Measurements from ENCODE around the gene D2HGDH.

D2HGDH gene

DNA sequence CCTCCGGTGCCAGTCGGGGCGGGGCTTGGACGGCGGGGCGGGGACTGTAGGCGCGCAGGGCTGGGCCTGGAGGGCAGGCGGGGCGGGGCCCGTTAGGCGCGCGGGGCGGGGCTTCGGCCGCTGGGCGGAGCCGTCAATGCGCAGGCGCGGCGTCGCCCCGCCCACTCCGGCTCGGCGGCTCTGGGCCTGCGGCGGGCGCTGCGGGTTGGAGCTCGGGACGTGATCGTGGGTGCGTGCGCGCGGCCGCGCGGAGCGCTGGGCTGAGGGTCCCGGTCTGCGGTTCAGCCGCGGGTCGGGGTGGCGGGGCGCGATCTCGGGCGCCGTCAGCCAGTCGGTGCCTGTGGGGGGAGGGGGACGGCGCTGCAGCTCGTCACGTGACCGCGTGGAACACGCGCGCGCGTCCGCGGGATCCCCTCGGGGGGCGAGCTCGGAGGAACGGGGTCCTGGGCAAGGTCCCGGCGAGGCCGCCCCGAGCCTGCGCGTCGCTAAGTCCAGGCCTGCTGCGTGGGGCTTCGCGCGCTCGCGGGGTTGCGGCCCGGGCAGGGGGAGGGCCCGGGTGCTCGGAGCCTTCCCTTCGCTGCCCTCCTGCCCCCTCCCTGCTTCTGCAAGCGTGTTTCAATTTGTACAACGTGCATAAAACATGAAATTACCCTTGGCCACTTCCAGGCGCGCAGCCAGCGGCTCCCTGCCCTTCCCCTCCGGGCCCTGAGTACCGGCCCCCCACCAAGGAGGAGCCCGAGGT lies at the start of gene D2HGDH:
Gene D2HGDH (plus strand): TSS at position 164 of the 742 bp plus-strand sequence. CDS start 595 bp downstream, outside the sequence.
- DNase-seq: peak; percentile 88

DNA sequence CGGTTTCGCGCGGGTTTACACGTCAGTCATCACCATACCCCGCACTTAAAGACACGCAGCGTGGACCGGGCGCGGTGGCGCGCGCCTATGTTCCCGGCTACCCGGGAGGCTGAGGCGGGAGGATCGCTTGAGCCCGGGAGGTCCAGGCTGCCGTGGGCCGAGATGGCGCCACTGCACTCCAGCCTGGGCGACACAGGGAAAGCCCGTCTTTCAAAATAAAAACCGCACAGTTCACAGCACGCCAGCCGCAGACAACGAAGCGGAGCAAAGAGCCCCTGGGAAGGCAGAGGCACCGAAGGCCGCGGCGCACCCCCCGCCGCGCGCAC lies 48.1 kb upstream of the D2HGDH start:
- DNase-seq: no peak

DNA sequence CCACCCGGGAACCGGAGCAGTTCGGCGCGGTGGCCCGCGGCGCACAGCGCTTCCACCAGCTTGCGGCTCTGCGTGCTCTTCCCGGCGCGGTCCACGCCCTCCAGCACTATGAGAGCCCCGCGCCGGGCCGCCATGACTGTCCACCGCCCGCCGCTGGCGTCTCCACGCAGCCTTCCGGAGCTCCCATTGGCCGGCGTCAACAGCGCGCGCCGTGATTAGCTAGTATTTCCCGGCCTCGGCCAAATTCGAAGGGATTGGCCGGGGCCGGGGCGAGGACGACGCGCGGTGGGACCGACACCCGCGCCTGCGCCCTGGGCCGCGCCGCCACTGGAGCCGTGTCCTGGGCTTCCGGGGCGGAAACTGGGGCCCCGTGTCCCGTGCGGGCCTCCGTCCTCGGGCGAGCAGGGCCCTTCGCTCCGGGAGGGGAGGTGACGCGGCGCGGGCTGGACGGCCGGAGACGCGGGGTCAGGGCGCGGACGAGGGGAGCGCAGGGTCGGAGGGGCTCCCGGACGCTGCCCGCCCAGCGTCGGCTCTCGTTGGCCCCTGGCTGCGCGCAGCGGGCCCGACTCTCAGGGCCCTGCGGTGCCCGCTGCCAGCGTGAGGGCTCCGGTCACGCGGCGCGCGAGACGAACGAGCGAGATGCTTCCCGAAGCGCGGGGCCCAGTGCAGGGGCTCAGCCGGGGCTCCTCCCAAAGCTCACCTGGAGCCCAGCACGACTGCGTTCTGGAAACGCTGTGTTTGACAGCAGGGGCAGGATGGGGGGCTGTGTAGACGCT lies 47.6 kb upstream of the D2HGDH start, which contains the start of gene DTYMK:
Gene DTYMK (minus strand): TSS at position 166 of the 776 bp plus-strand sequence. CDS start 32 bp downstream, at position 134.
- peak; percentile 92 for DNase-seq

DNA sequence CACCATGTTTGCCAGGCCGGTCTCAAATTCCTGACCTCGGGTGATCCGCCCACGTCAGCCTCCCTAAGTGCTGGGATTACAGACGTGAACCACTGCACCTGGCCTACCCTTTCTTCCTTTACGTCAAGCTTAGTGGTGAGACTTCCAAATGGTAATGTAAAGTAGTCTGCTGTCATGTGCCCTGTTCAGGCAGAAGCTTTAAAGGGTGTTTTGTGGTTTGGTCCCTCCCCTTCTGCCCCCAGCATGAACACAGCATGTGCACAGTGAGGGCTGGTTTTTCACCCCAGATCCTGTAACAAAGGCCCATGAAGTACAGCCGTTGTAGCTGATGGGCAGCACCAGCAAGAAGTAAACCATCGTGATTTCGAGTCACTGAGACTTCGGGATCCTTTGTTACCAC lies 45.1 kb upstream of the D2HGDH start:
- no peak for DNase-seq

DNA sequence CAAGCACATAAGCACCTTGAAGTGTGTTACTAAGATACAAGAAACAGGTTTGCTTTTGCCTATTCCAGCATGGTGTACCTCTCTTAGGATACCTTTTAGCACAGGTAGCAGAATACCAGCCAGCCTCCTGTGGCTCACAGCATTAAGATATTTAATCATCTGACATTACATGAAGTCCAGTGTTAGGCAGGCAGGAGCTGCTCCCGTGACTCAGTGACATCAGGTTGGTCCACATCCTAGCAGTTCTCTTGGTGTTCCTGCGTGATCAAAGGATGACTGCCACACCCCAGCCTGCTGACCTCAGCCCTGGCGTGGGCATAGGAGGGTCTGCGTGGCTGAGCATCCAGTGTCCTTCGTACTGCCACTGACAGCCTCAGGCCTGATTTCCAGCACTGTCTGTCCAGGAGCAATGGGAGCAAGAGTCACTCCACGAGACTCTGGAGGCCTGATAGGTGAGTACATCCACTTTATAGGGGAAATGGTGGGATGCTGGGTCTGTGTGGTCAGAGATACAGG lies 44.2 kb upstream of the D2HGDH start:
- DNase-seq: no peak

DNA sequence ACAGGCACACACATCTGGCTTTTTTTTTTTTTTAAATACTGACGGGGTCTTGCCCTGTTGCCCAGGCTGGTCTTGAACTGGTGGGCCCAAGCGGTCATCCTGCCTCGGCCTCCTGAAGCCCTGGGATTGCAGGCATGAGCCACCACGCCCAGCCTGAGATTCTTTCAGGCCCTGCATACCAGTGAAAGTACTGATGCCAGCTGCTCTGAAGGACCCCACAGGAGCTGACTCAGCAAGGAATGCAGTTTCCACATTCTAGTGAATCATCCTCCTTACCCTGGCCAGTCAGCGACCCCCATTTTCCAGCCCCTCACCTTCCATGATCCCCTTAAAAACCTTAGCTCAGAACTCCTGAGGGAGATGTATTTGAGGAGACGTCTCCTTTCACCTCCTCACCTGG lies 42.0 kb upstream of the D2HGDH start:
- no peak for DNase-seq

DNA sequence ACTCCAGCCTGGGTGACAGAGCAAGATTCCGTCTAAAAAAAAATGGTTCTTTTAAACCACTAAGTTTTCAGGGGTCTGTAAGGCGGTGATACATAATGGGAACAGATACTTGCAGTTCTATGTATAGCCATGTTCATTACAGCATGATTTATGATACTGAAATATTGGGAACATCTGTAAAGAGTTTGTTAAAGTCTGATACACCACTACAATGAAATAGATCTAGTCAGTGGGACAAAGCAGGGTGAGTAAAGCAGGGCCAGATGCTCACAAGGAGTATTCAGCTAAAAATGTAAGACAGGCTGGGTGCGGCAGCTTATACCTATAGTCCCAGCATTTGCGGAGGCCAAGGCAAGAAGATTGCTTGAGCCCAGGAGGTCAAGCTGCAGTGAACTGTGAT lies 38.8 kb upstream of the D2HGDH start:
- no peak for DNase-seq

DNA sequence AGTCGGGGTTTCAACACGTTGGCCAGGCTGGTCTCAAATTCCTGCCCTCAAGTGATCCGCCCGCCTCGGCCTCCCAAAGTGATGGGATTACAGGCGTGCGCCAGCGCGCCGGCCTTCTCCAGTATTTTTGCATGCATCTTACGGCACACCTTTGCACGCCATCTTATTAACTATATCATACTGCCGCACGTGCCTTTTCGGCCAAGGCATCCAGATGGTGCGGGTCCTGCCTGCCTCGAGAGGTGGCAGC lies 33.4 kb upstream of the D2HGDH start:
- no peak for DNase-seq

DNA sequence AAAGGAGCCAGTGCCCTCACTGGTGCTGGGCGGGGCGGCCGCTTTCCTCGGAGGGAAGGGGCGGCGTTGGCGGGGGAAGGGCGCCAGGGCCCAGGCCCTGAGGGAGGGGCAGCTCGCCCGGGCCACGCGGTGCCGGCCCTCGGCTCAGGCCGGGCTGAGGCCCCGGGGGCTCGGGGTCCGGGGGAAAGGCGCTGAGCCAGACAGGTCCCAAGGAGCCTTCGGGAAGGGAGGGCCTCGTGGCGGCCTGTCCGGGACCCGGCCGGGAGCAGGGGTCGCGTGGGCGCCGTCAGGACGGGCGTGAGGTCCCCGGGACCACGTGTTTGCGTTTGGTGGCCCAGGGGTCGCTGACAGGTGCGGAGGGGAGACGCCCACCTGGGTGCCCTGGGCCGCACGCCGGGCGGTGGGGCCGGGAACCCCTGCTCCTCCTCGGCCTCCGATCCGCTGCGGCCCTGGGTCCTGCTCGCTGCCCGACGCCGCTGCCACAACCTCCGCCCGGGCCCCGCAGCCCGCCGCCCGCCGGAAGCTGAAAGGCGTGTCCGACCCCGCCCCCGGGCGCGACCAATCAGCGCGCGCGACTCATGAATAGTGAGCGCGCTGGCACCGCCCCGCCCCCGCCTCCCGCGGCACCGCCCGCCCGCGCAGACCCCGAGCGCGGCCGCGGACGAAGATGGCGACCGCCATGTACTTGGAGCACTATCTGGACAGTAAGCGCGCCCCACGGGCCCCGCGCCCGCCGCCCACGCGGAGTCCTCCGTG lies 32.9 kb upstream of the D2HGDH start, which contains the start of gene ING5:
Gene ING5 (plus strand): TSS at position 641 of the 756 bp plus-strand sequence. CDS start 27 bp downstream, at position 668.
- DNase-seq: peak; percentile 93

DNA sequence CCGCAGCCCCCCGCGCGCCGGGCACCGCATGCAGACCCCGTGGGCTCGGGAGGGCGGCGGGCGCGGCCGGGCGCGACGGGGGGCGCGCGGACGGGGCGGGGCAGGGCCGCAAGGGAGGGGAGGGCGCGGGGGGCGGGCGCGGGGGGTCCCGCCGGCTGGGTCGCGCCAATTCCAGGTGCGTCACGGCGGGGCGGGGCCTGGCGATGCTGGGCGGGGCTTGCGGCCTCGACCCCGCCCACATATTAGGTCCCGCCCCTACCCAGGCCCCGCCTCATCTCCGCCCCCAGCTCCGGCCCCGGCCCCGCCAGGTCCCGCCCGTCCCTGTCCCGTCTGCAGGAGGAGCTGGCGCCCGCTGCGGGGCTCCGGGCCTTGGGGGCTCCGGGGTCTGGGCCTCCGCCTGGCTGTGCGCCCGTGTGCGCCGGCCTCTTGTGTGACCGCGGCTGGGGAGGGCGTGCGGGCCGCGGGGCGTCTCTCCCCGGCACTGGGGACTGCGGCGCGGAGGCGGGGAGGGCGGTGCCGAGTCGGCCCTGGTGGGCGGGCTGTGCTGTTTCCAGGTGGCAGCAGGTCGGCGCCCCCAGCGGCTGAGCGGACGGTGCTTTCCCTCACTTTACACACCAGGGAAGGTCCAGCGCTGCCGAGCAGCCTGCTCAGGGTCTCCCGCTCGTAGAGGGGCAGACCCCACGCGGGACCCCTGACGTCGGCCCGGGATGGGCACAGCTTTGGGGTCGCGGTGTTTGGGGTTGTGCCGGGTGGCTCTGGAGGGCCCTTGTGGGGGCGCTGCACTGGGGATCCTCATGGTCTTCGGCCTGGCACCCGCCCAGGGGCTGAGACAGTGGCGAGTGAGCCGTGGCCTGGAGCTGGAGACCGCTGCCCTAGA lies 32.0 kb upstream of the D2HGDH start:
- peak; percentile 81 for DNase-seq

DNA sequence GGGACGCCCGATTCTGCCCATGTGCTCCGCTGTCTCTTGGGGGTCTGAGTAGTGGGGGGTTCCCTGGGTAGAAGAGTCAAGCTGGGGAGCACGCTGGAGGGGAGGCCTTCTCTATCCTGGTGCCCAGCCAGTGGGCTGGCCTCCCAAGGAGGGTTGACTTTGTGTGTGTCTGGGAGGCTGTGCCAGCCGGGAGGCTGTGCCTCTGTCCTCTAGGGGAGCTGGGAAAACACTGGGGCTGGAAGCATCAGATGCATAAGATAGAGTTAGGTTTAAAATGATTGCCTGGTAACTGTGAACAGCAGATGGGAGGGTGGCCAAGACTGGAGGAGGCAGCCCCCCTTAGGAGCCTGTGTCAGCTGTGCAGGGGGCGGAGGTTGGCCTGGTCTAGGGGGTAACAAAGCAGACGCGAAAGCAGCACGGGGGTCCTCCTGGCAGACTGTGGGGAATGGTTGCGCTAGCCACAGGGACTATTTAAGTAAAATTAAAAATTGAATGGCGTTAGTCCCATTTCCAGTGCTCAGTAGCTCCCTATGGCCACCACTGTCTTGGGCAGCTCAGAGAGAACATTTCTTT lies 31.3 kb upstream of the D2HGDH start:
- DNase-seq: no peak

DNA sequence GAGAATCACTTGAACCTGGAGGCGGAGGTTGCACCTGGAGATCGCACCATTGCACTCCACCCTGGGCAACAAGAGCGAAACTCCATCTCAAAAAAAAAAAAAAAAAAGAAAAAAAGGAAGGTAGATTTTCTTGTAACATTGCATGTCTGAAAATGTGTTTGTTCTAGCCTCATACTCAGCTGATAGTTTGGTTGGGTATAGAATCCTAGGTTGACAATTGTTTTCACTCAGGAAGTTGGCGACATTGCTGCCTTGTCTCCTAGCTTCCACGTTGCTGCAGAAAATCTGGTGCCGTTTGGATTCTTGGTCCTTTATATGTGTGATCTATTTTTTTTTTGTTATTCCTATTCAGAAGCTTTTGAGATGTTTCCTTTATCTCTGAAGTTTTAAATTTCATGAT lies 27.9 kb upstream of the D2HGDH start:
- DNase-seq: no peak

DNA sequence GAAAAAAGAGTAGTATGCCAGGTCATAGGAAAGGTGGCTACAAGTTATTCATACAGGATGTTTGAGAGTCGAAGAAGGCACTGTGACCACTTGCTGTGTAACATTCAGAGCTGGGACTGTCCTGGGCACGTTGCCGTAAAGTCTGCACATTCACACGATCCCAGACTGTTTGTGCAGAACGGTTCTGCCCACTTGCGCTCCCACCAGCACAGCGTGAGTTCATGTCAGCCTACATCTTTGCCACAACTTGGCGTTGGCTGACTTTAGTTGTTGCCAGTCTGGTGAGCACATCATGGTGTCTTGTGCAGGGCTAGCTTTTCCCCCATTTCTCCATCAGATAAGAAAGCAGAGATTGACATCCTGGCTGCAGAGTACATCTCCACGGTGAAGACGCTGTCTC lies 25.6 kb upstream of the D2HGDH start:
- no peak for DNase-seq

DNA sequence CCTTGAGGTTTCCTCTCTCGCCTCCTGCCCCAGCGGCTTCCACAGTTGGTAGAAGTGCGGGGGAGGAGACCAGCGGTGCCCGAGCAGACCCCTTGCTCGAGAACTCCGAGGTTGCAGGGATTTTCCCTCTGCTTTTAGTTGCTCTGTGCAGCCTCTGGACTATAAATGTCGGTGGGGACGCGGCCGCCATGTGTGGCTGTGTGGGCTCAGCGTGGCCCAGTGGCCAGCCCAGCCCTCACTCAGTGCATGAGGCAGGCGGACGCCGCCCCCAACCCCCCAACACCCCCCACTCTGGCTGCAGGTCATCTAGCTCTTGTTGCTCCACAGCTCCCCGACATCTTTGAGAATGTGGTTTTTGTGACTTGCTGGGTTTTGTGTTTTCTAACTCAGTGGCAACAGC lies 15.3 kb upstream of the D2HGDH start:
- DNase-seq: no peak

DNA sequence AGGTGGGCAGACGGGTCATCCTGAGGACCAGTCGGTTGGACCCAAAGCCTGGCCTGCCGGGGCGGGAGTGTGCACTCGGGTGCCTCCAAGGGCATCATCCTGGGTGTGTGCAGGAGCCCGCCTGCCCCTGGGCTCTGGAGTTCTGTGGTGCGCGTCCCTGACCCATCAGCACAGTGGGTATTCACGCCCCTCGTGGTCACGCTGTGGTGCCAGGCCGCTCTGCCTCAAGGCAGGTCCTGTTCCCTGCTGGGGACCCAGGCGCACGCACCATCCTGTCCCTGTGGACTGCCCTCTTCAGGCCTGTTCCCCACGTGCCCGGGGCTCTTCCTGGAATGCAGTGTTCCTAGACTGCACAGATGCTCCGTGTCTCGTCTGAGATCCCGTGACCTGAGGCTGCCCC lies 14.3 kb upstream of the D2HGDH start:
- DNase-seq: no peak

DNA sequence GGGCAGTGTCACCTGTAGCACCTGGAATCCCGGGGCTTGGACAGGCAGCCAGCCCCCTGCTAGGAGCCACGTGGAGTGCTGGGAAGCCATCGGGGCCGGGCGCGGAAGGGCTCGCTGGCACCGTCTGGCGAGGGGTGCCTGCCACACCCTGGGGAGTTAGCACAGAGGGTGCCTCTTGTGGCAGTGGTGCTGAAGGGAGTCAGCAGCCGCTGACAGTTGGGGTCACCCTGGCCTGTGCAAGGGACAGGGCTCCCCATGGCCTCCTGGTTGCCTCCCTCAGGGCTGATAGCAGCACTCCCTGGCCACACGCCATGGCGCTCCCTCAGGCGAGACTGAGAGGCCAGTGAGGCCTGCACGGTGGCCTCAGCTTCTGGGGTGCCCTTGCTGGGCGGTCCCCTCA lies 13.9 kb upstream of the D2HGDH start:
- DNase-seq: no peak

DNA sequence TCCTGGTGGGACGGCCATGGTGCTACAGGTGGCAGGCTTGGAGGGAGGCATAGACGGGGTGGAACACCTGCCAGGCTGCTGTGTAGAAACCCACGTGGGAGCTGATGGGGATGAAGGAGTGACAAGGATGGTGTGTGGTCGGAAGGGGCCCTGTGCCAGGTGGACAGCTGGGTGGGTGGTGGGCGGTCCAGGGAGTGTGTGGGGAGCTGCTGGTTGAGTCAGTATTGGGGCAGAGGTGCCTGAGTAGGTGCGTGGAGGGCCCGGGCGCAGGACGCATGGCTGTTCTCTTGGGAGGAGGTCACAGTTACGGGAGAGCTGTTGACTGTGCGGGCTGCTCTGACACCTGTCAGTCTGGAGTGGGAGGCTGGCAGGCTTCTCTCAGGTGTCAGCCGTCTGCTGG lies 12.6 kb upstream of the D2HGDH start:
- DNase-seq: no peak

DNA sequence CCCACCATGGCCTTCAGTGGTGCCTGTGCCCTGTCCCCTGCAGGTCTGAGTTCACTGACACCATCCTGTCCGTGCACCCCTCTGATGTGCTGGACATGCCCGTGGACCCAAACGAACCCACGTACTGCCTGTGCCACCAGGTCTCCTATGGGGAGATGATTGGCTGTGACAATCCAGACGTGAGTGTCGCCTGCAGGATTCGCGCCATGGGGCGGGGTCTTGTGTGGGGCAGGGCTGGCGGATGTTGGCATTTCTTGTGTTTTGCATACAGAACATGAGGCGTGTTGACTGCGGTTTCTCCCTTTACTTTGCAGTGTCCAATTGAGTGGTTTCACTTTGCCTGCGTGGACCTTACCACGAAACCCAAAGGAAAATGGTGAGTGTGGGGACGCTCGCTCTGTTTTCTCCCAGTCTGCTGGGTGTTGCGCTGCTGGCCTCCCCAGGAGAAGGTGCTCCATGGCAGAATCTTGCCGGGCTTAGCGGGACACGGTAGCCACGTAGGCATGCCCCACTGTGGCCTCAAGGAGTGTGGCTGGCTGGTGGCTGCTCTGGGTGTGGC lies 11.5 kb upstream of the D2HGDH start:
- DNase-seq: no peak

DNA sequence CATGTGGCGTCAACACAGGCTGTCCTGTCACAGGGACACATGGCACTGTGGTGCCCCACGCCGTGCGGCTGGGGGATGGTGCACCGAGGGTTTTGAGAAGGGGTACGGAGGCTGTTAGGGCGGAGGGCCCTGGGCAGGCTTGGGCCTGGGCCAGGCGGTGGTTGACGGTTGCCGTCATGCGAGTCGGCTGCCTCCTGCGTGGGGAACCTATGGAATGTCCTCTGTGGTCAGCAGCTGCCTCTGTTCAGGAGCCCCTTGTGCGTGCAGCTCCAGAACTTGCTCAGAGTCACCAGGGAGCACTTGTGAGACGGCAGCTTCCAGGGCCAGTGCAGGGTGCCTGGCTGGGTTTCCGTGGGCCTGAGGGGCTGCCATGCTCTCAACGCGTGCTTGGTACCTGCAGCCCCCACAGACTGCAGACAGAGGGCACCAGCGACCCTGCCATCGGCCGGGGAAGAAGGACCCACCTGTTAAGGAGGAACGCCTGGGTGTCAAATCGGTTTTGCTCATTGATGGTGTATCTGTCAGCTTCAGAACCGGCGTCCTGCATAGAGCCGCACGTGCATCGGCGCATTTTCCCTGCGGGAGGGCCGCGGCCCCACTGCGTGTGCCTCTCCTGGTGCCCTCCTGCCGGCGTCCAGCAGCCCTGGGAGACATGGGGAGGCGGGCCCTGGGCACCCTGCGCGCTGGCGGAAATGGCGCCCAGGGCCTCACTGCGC lies 10.0 kb upstream of the D2HGDH start:
- DNase-seq: no peak

DNA sequence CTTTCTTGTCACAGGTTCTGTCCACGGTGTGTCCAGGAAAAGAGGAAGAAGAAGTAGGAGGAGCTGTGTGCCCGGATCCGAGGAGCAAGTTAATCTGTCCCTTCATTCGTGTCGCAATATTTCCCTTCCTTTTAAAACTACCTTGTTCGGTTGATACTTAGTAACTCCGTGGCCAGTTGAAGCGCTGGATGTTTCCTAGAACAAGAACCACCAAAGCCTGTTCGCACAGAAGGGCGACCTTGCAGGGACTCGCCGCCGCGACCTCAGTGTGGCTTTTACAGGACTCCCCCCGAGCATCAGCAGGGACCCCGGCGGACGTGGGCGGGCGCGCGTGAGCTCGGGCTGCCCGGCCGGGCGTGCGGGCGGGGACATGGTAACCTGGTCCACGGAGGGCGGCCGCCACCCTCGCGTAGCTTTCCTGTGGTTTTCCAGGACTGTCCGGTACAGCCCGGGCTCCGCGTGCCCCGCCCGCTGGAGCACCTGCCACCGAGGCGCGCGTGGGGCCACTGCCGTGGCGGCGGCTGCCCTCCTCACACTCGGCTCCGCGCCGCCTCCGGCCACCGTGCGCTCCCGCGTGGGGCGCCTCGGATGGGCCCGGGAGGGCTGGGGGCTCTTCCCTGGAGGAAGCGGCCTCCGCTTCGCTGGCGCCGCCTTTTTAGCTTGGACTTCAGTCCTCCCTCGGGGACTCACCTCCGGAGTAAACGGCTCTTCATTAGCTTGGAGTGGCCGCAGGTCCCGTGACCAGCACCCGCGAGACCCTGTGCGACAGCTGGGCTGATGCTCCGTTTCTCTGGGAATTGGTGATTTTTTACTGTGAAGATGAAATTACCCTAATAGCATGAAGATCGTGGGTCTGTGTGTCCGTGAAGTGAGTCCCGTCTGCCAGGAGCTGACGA lies 9.2 kb upstream of the D2HGDH start:
- DNase-seq: no peak
